Measurements from ENCODE around the gene CREB1. TPM values are rescaled to one million over a fixed set of nuclear protein-coding genes. Genes with fewer than 3 reads are reported as not detected.
"Not testable (repeated sequence)": the region's sequence is repeated elsewhere in the genome, so short reads cannot be mapped to it uniquely, and the experiment has no call there.

Gene CREB1
- total RNA-seq, 1 donor: 93.2 TPM

DNA sequence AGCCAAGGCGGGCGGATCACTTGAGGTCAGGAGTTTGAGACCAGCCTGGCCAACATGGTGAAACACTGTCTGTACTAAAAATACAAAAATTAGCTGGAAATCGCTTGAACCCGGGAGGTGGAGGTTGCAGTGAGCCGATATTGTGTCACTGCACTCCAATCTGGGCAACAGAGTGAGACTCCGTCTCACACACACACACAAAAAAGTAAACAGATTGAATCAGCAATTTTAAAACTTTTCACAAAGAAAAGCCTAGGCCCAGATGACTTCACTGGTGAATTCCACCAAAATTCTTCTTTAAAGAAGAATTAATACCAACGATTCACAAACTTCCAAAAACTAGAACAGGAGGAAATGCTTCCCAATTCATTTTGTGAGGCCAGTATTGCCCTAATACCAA, 116.8 kb downstream of the CREB1 start:
- DNase-seq (ENCODE audit: low read depth in 2 of 3, low spot score in 2 of 3): not testable (repeated sequence)

Other genes starting within 250 kb of the CREB1 start
- gene METTL21A, start 95.4 kb downstream of the CREB1 start, total RNA-seq: 20.7 TPM
- 4.0 TPM for gene CCNYL1, start 181.7 kb downstream of the CREB1 start, total RNA-seq
- 2.4 TPM for gene FZD5, start 239.9 kb downstream of the CREB1 start, total RNA-seq